ENCODE data around the gene PIGP. TPM values are rescaled to one million over a fixed set of nuclear protein-coding genes. Genes with fewer than 3 reads are reported as not detected.
A peak's percentile ranks its signal among the peaks of the same experiment; 100 is the strongest.

PIGP gene
- total and polyA plus RNA-seq, 12 donors, result 7.3 to 236 (median 49.4) TPM

DNA sequence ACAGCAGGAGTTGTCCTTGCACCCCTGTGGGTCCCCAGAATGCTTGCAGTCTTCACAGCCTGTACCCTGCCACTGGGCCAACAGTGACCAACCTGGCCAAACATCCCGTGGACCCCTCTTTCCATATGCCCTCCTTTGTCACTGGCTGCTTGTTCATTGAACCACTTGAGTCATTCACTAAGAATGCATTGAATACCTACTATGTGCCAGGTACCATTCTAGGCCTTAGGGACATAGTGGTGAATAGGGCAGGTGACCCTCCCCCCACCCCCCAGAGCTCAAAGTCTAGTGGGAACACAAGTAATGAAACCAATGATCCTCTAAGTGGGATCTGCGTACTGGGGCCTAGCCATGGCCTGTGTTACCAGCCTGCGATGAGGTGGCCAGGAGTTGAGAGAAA lies 28.2 kb downstream of the PIGP start:
- DNase-seq, result no peak
- H3K4me3 ChIP-seq, result no peak overlapping the region
- WGBS, 4 donors, result 88 to 97% (median 94%) methylated on average over 1 to 3 of the region's 3 CpGs
- H3K27ac ChIP-seq, result no peak overlapping the region
- H3K9me3 ChIP-seq (replicated peaks in 1 of 3), result no peaks in the 10 kb centered on the region
- intact Hi-C loops (cut with DNase I), result no loop called here
- H3K27me3 ChIP-seq, result no peaks in the 10 kb centered on the region
- no peaks in the 10 kb centered on the region for H3K4me1 ChIP-seq (replicated peaks in 1 of 2)
- H3K36me3 ChIP-seq (replicated peaks in 1 of 2), result no peaks in the 10 kb centered on the region
- no peak for TF ChIP-seq POLR2A (IDR thresholded peaks at IDR 0.05)
- TF ChIP-seq, protein P1, sequence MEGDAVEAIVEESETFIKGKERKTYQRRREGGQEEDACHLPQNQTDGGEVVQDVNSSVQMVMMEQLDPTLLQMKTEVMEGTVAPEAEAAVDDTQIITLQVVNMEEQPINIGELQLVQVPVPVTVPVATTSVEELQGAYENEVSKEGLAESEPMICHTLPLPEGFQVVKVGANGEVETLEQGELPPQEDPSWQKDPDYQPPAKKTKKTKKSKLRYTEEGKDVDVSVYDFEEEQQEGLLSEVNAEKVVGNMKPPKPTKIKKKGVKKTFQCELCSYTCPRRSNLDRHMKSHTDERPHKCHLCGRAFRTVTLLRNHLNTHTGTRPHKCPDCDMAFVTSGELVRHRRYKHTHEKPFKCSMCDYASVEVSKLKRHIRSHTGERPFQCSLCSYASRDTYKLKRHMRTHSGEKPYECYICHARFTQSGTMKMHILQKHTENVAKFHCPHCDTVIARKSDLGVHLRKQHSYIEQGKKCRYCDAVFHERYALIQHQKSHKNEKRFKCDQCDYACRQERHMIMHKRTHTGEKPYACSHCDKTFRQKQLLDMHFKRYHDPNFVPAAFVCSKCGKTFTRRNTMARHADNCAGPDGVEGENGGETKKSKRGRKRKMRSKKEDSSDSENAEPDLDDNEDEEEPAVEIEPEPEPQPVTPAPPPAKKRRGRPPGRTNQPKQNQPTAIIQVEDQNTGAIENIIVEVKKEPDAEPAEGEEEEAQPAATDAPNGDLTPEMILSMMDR (IDR thresholded peaks at IDR 0.05), result no peak

DNA sequence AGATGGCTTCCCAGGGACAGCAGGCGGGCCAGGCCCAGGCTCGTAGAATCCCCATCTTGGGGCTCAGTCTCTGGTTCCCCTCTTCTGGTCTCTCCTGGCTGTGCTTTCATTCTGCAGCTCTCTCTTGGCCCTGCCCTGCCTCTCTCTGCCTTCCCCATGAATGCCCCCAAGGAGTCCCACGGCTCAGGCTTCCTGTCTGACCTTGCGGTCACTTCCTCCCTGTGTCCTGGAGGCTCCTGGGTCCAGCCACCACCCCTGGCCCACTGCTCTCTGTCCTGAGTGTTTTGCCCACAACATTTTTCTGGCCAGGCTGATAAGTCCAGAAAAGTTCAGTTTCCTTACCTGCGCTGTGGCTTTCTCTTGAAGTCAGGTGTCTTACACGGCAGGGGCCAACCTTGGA lies 29.1 kb downstream of the PIGP start:
- no peak for TF ChIP-seq POLR2A (IDR thresholded peaks at IDR 0.05)
- Histone ChIP-seq H3K4me3 (no peak overlapping the region), H3K9me3 (replicated peaks in 1 of 3) (no peaks in the 10 kb centered on the region), H3K27me3 (no peaks in the 10 kb centered on the region), H3K36me3 (replicated peaks in 1 of 2) (no peaks in the 10 kb centered on the region), H3K27ac (no peak overlapping the region), H3K4me1 (replicated peaks in 1 of 2) (no peaks in the 10 kb centered on the region)
- 83 to 88% (median 86%) methylated on average over 6 of the region's 6 CpGs for WGBS, 4 donors
- peak in 2 of 7 donors; percentile 11 to 39 for DNase-seq
- intact Hi-C loops (cut with DNase I), result no loop called here

DNA sequence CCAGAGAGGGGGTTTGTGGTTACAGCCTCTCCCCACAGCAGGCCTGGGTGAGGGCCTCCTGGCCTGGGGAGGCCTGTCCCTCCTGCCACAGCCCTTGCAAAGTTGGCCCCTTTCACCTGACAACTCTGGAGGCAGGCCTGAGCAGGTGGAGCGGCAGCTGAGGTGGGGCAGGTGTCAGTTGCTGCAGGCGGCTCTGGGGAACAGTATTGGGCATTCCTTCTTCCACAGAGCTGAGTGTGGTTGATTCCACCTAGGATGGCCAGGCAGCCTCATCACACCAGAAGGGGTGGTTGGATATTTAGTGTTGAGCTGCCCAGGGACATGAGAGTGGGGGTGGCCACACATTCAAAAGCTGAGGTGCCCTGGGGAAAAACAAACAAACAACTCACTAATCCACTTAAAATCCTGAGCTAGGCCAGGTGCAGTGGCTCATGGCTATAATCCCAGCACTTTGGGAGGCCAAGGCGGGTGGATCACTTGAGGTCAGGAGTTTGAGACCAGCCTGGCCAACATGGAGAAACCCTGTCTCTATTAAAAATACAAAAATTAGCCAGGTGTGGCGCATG lies 31.1 kb downstream of the PIGP start:
- Histone ChIP-seq H3K27me3 (no peaks in the 10 kb centered on the region), H3K9me3 (replicated peaks in 1 of 3) (no peaks in the 10 kb centered on the region), H3K4me3 (no peak overlapping the region), H3K27ac (no peak overlapping the region), H3K4me1 (replicated peaks in 1 of 2) (no peaks in the 10 kb centered on the region), H3K36me3 (replicated peaks in 1 of 2) (no peaks in the 10 kb centered on the region)
- intact Hi-C loops (cut with DNase I), result no loop called here
- 88 to 100% (median 99%) methylated on average over 2 to 4 of the region's 4 CpGs for WGBS, 4 donors
- no peak for DNase-seq
- TF ChIP-seq POLR2A (IDR thresholded peaks at IDR 0.05), result no peak
- TF ChIP-seq, protein P1 (IDR thresholded peaks at IDR 0.05), result no peak

DNA sequence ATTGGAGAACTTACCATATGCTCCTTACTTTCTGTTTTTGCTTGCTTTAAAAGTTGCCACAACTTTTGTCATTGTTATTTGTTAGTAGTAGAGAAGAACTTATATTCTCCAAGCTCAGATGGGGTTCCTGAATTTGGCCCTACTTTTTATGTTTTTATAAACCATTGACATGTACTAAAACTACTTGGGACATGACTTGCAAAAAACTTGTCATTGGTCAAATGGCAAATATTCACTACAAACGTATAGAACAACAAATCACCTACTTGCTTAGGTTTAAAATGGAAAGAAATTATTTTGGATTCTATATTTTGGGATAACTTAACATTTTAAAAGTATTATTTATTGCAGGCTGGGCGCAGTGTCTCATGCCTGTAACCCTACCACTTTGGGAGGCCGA lies 32.7 kb downstream of the PIGP start:
- no peak for DNase-seq
- TF ChIP-seq POLR2A (IDR thresholded peaks at IDR 0.05), result no peak
- TF ChIP-seq, protein P1 (IDR thresholded peaks at IDR 0.05), result no peak
- no peaks in the 10 kb centered on the region for H3K9me3 ChIP-seq (replicated peaks in 1 of 3)
- H3K27me3 ChIP-seq, result no peaks in the 10 kb centered on the region
- H3K4me3 ChIP-seq, result no peak overlapping the region
- intact Hi-C loops (cut with DNase I), result no loop called here
- no peaks in the 10 kb centered on the region for H3K36me3 ChIP-seq (replicated peaks in 1 of 2)
- H3K4me1 ChIP-seq (replicated peaks in 1 of 2), result no peaks in the 10 kb centered on the region
- 87 to 93% (median 93%) methylated on average over 3 of the region's 3 CpGs for WGBS, 4 donors
- no peak overlapping the region for H3K27ac ChIP-seq

DNA sequence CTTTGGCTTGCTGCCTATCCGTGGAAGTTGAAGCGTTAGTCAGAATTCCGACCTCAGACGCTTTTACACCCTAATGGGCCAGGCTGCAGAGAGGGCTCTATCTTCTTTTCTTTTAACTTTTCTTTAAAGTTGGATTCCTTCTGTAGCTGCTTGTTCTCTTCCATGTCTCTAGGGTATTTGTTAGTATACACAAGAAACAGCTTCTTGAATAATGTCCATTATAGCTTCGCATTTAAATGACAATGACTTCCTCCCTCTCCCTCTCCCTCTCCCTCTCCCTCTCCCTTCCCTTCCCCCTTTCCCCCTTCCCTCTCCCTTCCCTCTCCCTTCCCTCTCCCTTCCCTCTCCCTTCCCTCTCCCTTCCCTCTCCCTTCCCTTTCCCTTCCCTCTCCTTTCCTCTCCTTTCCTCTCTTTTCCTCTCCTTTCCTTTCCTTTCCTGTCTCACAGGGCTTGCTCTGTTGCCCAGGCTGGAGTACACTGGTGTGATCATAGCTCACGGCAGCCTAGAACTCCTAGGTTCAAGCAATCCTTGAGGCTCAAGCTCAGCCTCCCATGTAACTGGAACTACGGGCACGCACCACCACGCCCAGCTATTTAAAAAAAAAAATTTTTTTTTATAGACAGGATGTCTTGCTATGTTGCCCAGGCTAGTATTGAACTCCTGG lies 33.3 kb downstream of the PIGP start:
- H3K36me3 ChIP-seq (replicated peaks in 1 of 2), result no peaks in the 10 kb centered on the region
- H3K27ac ChIP-seq, result no peak overlapping the region
- no peak overlapping the region for H3K4me3 ChIP-seq
- H3K4me1 ChIP-seq (replicated peaks in 1 of 2), result no peaks in the 10 kb centered on the region
- no peaks in the 10 kb centered on the region for H3K9me3 ChIP-seq (replicated peaks in 1 of 3)
- intact Hi-C loops (cut with DNase I), result no loop called here
- TF ChIP-seq, protein P1 (IDR thresholded peaks at IDR 0.05), result no peak
- no peak for TF ChIP-seq POLR2A (IDR thresholded peaks at IDR 0.05)
- no peak for DNase-seq
- no peaks in the 10 kb centered on the region for H3K27me3 ChIP-seq
- WGBS, 4 donors, result 71 to 84% (median 75%) methylated on average over 9 of the region's 9 CpGs
